RWPE2 (cell line): Measurements from ENCODE around the gene DNAJB7.

Source experiments
- ATAC-seq: fragments of 200-7000 bp; cut with Tn5 transposase; 3 replicates; pipeline ENCODE4 v1.9.1; 2021; ENCODE audit warnings: low read depth
- DNase-seq: peaks from one replicate; pipeline ENCODE4 v3.0.0-alpha.2; 2020; ENCODE audit warnings: low spot score
- H3K27ac ChIP-seq: fragments of 450-650 bp; 2 replicates; pipeline ENCODE4 v1.5.1; 2017; ENCODE audit warnings: mild to moderate bottlenecking; ENCODE audit not compliant: poor library complexity, severe bottlenecking
- H3K27me3 ChIP-seq: fragments of 250-450 bp; sonication (Bioruptor Pico); 2 replicates; pipeline ENCODE4 v1.5.1; 2021; ENCODE audit warnings: mild to moderate bottlenecking, moderate library complexity; ENCODE audit not compliant: insufficient read depth, poor library complexity, severe bottlenecking
- H3K36me3 ChIP-seq: fragments of 250-450 bp; sonication (Bioruptor Pico); 2 replicates; pipeline ENCODE4 v1.5.1; 2020; ENCODE audit warnings: low read depth, mild to moderate bottlenecking, moderate library complexity
- H3K4me1 ChIP-seq: fragments of 250-450 bp; sonication (Bioruptor Pico); 2 replicates; pipeline ENCODE4 v1.5.1; 2021; ENCODE audit warnings: mild to moderate bottlenecking, moderate library complexity; ENCODE audit not compliant: insufficient read depth, poor library complexity, severe bottlenecking
- H3K4me3 ChIP-seq: fragments of 250-450 bp; sonication (Bioruptor Pico); 2 replicates; pipeline ENCODE4 v1.5.1; 2021; ENCODE audit warnings: mild to moderate bottlenecking, moderate library complexity; ENCODE audit not compliant: severe bottlenecking
- H3K9me3 ChIP-seq: fragments of 250-450 bp; sonication (Bioruptor Pico); 2 replicates; pipeline ENCODE4 v1.5.1; 2021; ENCODE audit warnings: mild to moderate bottlenecking, moderate library complexity; ENCODE audit not compliant: severe bottlenecking
- TF ChIP-seq, protein P1 (sequence below): fragments of 450-650 bp; IDR thresholded peaks from one replicate; pipeline ENCODE4 v1.5.1; 2017; ENCODE audit warnings: mild to moderate bottlenecking, moderate library complexity; ENCODE audit not compliant: poor library complexity, severe bottlenecking

Gene DNAJB7

GRCh38 chr22:40857309-40857855 is 4.5 kb downstream of the DNAJB7 start:
- H3K4me1 ChIP-seq: peaks cover 18% of the 10 kb centered on the region
- H3K9me3 ChIP-seq: no peaks in the 10 kb centered on the region
- H3K27ac ChIP-seq: peak overlapping the region; percentile 78
- no peak for DNase-seq
- peaks cover 33% of the 10 kb centered on the region for H3K36me3 ChIP-seq
- TF ChIP-seq, protein P1, sequence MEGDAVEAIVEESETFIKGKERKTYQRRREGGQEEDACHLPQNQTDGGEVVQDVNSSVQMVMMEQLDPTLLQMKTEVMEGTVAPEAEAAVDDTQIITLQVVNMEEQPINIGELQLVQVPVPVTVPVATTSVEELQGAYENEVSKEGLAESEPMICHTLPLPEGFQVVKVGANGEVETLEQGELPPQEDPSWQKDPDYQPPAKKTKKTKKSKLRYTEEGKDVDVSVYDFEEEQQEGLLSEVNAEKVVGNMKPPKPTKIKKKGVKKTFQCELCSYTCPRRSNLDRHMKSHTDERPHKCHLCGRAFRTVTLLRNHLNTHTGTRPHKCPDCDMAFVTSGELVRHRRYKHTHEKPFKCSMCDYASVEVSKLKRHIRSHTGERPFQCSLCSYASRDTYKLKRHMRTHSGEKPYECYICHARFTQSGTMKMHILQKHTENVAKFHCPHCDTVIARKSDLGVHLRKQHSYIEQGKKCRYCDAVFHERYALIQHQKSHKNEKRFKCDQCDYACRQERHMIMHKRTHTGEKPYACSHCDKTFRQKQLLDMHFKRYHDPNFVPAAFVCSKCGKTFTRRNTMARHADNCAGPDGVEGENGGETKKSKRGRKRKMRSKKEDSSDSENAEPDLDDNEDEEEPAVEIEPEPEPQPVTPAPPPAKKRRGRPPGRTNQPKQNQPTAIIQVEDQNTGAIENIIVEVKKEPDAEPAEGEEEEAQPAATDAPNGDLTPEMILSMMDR: no peak
- no peaks in the 10 kb centered on the region for H3K27me3 ChIP-seq
- ATAC-seq: no peak; the same call in 2 of the 3 replicates
- peak overlapping the region; percentile 63 for H3K4me3 ChIP-seq

DNA sequence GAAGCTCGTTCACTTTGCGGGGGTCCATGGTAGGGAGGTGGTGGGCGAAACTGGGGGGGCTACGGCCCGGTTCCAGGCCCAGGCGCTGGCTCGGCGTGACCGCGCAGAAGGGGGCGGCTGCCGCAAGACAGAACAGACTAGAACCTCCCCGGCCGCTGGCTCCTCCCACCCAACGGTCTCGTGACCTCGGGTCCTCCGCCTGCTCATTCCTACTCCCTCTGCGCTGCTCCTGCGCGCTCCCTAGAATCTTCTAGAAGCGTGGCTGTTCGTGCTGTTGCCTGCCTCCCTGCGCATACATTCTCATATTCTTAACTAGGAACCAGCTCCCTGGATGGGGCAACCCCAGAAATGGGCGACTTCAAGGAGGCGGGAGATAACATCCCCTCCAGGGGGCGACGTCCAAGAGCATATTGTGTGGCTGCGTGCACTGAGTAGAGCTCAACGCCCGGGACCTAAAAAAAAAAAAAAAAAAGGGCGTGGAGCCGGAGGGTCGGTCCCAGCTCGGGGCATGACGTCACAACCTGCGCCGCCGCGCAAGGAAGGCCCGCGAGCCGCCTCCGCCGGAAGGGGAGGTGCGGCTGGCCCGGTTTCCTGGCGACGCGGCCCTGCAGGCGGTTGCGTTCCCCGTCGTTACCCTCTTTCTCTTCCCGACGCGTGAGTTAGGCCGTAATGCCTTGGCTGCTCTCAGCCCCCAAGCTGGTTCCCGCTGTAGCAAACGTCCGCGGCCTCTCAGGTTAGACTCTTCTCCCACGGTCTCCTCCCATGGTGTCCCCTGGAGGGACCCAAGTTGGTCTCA is 5.2 kb downstream of the DNAJB7 start, which contains the start of the genes ST13 and XPNPEP3:
ST13 (minus strand) TSS at position 127 of the 796 bp plus-strand sequence; CDS start at position 28, 99 bp downstream.
XPNPEP3 (plus strand) TSS at position 636 of the 796 bp plus-strand sequence; CDS start at position 670, 34 bp downstream.
- Histone ChIP-seq H3K27ac (peak within 1 kb of the TSS; percentile 78), H3K4me1 (peaks cover 18% of the 10 kb centered on the region), H3K4me3 (peak within 1 kb of the TSS; percentile 63), H3K36me3 (peaks cover 26% of the 10 kb centered on the region), H3K27me3 (no peaks in the 10 kb centered on the region), H3K9me3 (no peaks in the 10 kb centered on the region)
- TF ChIP-seq, protein P1: no peak
- peak; percentile 95 for ATAC-seq
- peak; percentile 96 for DNase-seq

GRCh38 chr22:40855979-40856512 is 5.9 kb downstream of the DNAJB7 start:
- Histone ChIP-seq H3K27me3 (no peaks in the 10 kb centered on the region), H3K4me1 (peaks cover 18% of the 10 kb centered on the region), H3K4me3 (peak overlapping the region; percentile 63), H3K36me3 (peaks cover 20% of the 10 kb centered on the region), H3K9me3 (no peaks in the 10 kb centered on the region), H3K27ac (peak overlapping the region; percentile 78)
- no peak for DNase-seq
- ATAC-seq: peak; percentile 37
- TF ChIP-seq, protein P1: no peak

DNA sequence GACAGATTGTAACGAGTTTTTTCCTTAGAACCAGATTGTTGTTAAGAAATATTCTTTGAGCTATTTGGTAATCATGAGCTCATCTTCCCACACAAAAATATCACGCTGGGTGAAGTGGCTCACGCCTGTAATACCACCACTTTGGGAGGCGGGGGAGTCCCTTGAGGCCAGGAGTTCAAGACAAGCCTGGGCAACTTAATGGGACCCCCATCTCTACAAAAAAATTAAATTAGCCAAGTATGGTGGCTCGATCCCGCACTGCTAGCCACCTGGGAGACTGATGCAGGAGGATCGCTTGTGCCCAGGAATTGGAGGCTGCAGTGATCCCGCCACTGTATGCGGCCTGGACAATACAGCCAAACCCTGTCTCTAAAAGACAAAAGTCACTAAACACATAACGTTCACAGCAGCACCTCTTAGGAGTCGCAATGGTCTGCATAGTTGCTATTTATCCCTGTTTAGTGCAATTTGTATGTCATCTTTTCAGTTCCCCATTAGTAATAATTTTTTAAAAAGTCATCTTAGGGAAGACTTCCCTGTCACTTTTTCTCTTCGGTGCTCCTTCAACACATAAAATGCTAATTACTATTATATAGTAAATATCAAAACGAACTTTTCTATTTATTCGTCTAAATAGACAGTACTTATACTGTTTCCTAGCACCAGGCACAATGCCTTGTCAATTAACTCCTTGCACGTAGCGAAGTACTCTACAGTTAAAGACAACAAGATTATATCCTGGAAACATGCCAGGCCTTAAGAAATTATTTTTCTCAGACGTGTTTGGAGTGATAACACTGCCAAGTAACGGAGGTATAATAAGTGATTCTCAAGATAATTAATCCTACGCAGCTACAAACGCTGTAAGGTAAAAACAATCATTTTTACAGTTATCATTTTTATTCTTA is 6.6 kb downstream of the DNAJB7 start:
- DNase-seq: no peak

More for the DNA sequence above, 6.6 kb downstream of the DNAJB7 start:
- no peak for ATAC-seq
- no peaks in the 10 kb centered on the region for H3K9me3 ChIP-seq
- H3K4me3 ChIP-seq: peak overlapping the region; percentile 63
- TF ChIP-seq, protein P1: no peak
- peaks cover 18% of the 10 kb centered on the region for H3K4me1 ChIP-seq
- H3K27me3 ChIP-seq: no peaks in the 10 kb centered on the region
- H3K36me3 ChIP-seq: peaks cover 20% of the 10 kb centered on the region
- peak overlapping the region; percentile 78 for H3K27ac ChIP-seq
